RCC 7860 (cell line): ENCODE results near the gene HRC.

ENCODE experiments used
- DNase-seq: peaks from one replicate; pipeline ENCODE4 v3.0.0-alpha.2; 2015; ENCODE audit warnings: low spot score
- FAIRE-seq: peaks from 2 replicates; lab custom pipeline; 2012; peaks lifted over from hg19 to GRCh38; lab: Jason Lieb, UNC

HRC gene

DNA sequence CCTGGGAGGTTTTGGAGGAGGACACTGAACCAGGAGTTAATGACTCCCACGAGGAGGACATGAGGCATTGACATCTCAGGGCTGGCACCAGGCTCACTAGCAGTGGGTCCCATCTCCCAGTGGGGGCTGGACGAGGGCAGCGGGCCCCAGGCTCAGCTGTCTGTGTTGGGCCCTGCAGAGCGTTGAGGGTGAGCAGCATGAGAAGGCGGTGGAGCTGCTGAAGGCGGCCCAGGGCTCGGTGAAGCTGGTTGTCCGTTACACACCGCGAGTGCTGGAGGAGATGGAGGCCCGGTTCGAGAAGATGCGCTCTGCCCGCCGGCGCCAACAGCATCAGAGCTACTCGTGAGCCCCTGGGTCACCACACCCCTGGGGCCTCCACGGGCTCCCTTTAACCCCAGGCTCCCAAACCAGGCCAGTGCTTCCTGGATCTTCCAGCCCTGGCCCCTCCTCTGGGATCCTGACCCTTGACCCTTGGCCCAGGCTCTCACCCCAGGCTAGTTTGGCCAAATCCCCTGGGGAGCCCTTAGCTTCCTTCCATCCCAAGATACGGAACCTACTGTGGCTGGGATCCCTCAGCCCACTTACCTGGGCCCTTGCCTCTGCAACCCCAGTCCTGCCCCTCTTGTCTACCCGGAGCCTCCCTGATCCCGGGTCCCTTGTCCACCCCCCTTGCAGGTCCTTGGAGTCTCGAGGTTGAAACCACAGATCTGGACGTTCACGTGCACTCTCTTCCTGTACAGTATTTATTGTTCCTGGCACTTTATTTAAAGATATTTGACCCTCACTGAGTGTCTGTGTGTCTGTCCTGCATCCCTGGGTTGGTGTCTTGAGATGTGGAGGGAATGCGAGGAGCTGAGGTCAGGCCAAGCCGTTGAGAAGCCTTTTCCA is 37.3 kb downstream of the HRC start:
- no peak for DNase-seq
- no peak for FAIRE-seq

DNA sequence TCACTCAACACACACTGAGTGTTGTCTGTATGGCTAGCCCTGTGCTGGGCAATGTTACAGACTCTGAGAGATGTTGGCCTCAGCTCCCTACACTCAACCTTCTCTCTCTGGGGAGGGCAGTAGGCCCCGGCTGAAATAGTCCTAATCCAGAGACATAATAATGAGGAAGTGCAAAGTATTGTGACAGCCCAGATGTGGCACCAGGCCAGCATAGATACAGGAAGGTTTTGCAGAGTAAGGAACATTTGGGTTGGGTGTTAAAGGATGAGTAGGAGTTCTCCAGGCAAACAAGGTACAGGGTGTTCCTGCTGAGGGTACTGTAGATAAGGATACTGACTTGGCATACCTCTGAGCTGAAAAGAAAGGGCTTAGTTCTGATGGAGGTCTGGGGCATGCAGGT is 38.7 kb downstream of the HRC start:
- DNase-seq (no peak), FAIRE-seq (no peak)

DNA sequence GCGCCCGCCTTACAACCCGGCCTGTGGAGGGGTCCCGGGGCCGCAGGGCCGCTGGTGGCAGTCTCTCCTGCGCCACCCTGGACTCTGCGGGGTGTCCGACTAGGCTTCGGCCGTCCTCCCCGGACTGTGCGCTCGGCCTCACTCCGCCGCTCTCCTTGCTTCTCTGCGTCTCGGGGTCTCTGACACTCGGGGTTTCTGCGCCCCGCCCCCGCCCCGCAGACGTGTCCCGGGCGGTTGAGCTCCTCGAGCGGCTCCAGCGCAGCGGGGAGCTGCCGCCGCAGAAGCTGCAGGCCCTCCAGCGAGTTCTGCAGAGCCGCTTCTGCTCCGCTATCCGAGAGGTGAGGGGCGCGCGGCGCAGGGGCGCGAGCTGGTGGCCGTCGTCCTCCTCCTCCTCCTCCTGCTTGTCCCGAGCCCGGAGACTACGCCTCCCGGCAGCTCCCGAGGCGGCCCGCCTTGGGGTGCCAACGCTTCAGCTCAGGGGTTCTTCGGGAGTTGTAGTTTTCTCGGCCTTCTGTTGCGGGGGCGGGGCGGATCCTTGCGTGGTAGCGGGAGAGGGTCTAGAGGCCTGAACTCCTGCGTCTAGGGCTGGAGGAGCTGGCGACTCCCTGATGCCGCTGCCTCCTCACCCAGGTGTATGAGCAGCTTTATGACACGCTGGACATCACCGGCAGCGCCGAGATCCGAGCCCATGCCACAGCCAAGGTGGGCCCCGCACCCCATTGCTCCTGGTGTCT is 40.4 kb downstream of the HRC start:
- FAIRE-seq: no peak
- no peak for DNase-seq

DNA sequence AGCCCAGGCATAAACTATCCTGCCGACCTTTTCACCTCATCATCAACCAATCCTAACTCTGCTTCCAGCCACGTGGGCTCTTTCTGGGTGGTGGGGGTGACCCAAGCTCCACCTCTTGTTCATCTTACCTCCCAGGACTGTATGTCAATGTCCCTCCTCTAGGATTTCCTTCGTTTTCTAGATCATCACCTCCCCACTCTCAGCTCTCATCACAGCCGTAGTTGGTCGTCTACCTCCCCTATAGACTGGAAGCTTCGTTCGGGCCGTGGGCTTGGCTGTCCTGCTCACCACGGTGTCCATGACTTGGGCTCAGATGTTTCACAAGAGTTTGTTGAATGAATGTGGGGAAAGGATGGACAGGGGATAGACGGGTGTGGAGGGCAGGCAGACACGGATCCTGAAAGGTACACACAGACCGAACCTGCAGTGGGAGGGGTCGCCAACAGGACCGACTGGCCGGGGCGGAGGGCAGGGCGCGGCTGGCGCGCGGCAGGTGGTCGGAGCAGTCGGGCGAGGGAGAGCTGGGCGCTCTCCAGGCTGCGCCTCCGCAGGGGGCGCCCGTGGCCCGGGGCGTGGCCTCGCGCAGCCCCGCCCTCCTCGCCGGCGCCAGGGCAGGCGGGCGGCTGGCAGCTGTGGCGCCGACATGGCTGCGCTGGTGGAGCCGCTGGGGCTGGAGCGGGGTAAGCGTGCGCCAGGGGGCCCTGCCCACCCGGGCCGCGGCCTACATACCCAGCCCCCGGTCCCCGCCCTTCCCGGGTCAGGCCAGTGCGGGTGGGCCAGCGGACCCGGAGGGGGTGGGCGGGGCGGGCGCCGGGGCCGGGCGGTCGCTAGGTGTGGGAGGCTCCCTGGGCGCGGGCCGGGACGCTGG is 41.2 kb downstream of the HRC start, which contains the start of gene LIN7B:
TSS of gene LIN7B (plus strand) at position 609 of the 868 bp plus-strand sequence. CDS start at position 644, 35 bp downstream.
- no peak for FAIRE-seq
- DNase-seq: peak; percentile 48

DNA sequence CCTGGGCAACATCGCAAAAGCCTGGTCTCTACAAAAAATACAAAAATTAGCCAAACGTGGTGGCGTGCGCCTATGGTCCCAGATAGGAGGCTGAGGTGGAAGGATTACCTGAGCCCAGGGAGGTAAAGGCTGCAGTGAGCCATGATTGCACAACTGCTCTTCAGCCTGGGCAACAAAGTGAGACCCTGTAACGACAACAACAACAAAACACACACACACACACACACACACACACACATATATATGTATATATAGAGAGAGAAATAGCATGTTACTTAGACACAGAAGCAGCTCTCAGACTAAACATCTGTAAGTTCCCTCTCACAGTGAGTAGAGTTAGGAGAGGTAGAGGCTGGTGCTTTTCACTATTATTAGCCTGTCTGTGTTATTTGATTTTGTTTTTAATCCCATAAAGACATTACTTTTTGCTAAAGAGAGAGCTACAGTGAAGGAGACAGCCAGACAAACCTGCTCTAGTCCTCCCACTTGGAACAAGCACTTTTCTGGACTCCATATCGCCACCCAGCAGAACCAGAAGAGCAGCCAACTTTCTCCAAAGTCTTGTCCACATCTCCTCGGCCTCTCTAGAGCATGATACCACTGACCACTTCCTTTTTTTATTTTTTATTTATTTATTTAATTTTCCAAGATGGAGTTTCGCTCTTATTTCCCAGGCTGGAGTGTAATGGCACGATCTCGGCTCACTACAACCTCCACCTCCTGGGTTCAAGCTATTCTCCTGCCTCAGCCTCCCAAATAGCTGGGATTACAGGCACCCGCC is 43.8 kb downstream of the HRC start:
- FAIRE-seq (no peak), DNase-seq (no peak)

DNA sequence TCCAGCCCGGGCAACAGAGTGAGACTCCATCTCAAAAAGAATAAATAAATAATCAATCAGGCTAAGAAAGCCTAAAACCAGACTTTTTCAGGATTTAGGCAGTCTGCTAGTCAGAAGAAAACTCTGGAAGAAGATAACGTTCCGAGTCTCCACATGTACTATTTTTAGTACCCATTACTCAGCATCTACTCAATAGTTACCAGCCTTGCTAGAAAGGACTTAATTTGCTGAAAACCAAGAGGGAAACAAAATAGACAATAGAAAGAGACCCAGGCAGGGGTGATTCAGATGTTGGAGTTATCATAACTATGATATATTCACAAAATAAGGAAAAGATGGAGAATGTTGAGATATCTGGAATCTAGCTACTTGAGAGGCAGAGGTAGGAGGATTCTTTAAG is 44.6 kb downstream of the HRC start:
- FAIRE-seq (no peak), DNase-seq (no peak)

DNA sequence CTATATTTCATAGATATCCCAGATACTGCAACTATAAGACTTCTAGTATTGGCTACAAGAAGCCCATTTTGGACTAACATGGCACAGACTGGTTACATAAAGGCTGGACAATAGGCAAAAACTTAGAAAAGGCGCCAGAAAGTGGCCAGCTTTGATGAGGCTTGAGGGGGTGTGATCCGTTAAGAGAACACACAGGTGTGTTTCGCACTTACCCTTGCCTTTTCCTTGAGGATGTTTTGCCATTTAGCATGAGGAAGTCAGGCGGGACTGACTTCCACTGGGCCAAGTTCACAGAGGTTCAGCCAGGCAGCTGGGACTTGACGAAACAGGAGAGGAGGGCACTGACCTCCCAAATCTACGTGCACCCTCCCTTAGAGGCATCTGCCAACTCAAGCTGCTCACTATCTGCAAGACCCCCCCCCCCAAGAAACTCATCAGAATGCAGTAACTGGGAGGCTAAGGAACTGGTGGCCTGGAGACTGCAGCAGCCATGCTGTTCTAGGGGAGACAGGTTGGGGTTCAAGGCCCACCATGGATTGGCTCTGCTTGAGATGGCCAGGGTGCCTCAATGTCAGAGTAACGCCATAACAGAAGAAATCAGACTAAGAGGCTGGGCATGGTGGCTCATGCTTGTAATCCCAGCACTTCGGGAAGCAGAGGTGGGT is 45.5 kb downstream of the HRC start:
- FAIRE-seq (no peak), DNase-seq (no peak)

DNA sequence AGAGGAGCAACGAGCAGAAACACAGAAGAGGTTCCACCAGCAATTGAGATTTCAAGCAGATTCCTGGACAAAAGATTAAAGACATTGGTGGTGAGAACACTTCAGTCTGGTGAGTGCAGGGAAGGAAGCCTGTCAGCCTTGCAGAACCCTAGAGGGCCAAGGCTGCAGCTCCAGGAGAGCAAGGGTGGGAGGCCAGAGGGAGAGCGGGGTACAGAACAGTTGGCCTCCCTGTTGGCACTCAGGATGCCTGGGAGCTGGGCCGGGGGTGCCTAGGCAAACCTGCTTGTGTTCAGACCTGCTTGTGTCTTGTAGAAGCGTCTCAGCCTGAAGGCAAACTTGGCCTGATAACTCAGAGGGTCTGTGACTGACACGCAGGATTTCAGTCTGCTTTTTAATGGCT is 46.1 kb downstream of the HRC start:
- FAIRE-seq (no peak), DNase-seq (no peak)

DNA sequence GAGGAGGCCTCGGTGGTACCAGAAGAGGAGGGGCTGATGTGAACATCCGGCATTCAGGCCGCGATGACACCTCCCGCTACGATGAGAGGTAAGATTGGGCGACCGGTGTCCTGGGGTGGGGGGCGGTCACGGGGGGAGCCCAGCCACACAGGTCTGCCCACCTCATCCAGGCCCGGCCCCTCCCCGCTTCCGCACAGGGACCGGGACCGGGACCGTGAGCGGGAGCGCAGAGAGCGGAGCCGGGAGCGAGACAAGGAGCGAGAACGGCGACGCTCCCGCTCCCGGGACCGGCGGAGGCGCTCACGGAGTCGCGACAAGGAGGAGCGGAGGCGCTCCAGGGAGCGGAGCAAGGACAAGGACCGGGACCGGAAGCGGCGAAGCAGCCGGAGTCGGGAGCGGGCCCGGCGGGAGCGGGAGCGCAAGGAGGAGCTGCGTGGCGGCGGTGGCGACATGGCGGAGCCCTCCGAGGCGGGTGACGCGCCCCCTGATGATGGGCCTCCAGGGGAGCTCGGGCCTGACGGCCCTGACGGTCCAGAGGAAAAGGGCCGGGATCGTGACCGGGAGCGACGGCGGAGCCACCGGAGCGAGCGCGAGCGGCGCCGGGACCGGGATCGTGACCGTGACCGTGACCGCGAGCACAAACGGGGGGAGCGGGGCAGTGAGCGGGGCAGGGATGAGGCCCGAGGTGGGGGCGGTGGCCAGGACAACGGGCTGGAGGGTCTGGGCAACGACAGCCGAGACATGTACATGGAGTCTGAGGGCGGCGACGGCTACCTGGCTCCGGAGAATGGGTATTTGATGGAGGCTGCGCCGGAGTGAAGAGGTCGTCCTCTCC is 47.4 kb downstream of the HRC start:
- DNase-seq: no peak
- FAIRE-seq: no peak

DNA sequence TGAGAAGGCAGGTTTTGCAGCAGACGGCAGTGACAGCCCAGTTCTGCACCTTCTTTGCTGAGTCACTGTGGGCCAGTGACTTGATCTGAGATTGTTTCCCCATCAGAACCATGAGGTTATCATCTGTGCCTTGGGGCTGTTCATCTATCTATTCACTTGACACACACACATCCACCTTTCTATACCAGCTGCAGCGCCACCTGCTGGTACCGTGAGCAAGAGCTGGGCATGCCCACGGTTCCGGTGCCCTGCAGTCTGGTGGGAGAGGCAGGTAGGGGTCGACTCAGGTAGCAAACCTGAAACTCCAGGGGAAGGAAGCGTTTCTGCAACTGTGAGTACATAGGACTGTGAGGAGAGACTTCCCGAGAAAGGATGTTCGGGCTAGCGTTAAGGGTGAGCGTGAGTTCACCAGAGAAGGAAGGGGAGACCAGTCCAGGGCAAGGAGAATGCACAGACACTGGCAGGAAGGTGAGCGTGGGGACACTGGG is 48.5 kb downstream of the HRC start:
- DNase-seq (peak; percentile 17), FAIRE-seq (no peak)

DNA sequence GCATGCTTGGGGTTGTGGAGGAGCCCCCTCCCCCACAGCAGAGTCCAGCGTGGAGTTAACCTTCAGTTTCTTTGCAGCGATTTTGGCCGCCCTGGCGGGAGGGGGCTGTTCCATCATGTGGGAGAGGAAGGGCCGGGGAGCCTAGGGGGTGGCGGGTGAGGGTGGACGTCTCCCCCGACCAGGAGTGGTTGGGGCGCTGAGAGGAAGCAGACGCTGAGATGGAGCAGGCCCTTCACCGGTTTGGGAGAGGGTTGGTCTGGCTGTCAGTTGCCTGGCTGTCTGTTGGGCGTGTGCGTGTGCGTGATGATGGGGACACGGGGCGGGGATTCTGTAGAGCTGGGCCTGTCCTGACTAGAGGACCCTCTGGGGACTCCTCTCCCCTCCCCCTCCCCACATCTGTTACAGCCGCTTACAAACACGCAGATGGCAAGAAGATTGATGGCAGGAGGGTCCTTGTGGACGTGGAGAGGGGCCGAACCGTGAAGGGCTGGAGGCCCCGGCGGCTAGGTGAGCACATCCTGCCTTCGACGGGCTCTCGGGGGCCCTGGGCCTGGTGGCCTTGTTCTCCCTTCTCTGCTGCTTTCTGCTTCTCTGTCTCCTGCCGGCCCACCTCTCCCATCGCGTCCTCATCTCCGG is 50.8 kb downstream of the HRC start:
- no peak for DNase-seq
- FAIRE-seq: no peak

DNA sequence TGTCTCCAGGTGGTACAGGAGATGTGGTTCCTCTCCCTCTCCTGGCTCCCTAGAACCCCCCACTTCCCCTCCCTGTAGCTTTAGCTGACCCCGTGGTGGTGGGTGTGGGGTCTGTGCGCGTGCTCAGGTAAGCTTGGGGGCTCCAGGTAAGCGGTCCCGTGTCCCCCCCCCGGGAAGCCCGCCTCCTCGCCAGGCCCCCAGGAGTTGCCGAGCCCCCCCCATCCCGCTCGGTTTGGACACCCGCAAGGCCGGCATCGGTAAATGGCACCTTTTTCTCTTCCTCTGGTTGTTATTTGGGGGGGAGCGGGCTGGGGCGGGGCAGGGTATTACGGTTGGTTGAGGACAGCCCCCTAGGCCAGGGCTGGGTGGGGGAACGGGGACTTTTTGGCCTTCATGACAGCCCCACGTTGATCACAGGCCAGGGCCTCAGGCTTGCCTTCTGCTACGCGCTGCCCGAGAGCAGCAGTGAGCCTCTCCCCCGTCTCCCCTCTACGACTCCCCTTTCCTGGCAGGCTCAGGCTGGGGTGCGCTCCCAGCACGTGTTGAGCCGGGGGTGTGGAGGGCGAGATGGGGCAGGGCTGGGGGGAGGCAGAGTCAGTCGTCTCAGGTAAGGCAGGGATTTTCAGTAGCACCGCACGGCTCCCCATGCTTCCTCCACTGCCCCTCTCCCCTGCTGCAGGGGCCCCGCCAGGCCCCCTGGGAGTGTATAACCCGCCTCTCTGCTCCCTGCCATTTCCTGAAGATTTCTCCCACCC is 51.7 kb downstream of the HRC start:
- no peak for FAIRE-seq
- no peak for DNase-seq

DNA sequence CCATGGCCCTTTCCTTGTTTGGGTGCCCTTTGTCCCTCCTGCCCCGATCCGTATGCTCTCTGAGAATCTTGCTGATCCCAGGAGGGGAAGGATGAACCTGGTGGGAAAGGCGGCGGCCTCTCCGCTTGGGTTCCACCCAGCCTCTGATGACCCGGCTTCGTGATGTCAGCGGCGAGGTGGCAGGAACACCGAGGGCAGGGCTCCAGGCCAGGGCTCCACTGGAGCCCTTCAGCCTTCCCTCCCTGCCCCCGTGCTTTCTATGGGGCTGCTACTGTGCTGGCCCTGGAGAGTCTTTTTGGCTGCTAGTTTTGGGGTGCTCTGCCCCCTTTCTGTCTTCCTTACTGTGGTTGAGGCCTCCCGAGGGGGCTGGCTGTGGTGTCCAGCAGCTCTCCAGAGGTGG is 52.9 kb downstream of the HRC start:
- DNase-seq (no peak), FAIRE-seq (no peak)
